ENCODE measurements around the gene GSTCD.
"Not testable (repeated sequence)": the region's sequence is repeated elsewhere in the genome, so short reads cannot be mapped to it uniquely, and the experiment has no call there.

DNA sequence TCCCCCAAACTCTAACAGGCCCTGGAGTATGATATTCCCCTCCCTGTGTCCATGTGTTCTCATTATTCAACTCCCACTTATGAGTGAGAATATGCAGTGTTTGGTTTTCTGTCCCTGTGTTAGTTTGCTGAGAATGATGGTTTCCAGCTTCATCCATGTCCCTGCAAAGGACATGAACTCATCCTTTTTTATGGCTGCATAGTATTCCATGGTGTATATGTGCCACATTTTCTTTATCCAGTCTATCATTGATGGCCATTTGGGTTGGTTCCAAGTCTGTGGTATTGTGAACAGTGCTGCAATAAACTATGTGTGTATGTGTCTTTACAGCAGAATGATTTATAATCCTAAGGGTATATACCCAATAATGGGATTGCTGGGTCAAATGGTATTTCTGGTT lies 61.9 kb downstream of the GSTCD start:
- TF ChIP-seq, protein P1, sequence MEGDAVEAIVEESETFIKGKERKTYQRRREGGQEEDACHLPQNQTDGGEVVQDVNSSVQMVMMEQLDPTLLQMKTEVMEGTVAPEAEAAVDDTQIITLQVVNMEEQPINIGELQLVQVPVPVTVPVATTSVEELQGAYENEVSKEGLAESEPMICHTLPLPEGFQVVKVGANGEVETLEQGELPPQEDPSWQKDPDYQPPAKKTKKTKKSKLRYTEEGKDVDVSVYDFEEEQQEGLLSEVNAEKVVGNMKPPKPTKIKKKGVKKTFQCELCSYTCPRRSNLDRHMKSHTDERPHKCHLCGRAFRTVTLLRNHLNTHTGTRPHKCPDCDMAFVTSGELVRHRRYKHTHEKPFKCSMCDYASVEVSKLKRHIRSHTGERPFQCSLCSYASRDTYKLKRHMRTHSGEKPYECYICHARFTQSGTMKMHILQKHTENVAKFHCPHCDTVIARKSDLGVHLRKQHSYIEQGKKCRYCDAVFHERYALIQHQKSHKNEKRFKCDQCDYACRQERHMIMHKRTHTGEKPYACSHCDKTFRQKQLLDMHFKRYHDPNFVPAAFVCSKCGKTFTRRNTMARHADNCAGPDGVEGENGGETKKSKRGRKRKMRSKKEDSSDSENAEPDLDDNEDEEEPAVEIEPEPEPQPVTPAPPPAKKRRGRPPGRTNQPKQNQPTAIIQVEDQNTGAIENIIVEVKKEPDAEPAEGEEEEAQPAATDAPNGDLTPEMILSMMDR (IDR thresholded peaks at IDR 0.05): not testable (repeated sequence)
- not testable (repeated sequence) for TF ChIP-seq POLR2A (IDR thresholded peaks at IDR 0.05)
